DND-41 (cell line): ENCODE results near the gene BARHL1.
"Not testable (repeated sequence)": the region's sequence is repeated elsewhere in the genome, so short reads cannot be mapped to it uniquely, and the experiment has no call there.

ENCODE experiments used
- ATAC-seq: fragments of 200-7000 bp; cut with Tn5 transposase; 3 replicates; pipeline ENCODE4 v1.9.1; 2021; ENCODE audit warnings: low read depth; ENCODE audit not compliant: insufficient read depth
- DNase-seq: peaks from one replicate; pipeline ENCODE4 v3.0.0-alpha.2; 2020
- H2AFZ ChIP-seq: 2 replicates; pipeline ENCODE4 v1.6.0; 2012; ENCODE audit warnings: low read depth, low read length
- H3K27ac ChIP-seq: 2 replicates; pipeline ENCODE4 v1.5.1; 2012; ENCODE audit warnings: low read length, inconsistent platforms
- H3K27me3 ChIP-seq: fragments of 200-600 bp; sonication (generic); 2 replicates; pipeline ENCODE4 v1.6.0; 2012; ENCODE audit warnings: low read length, mild to moderate bottlenecking, inconsistent platforms; ENCODE audit not compliant: insufficient read depth, poor library complexity
- H3K36me3 ChIP-seq: 2 replicates; pipeline ENCODE4 v1.5.1; 2012; ENCODE audit warnings: low read length, inconsistent platforms; ENCODE audit not compliant: insufficient read depth
- H3K4me1 ChIP-seq: 2 replicates; pipeline ENCODE4 v1.5.1; 2012; ENCODE audit warnings: mild to moderate bottlenecking, low read length; ENCODE audit not compliant: insufficient read depth
- H3K4me2 ChIP-seq: 2 replicates; pipeline ENCODE4 v1.6.0; 2012; ENCODE audit warnings: mild to moderate bottlenecking, moderate library complexity, low read length, inconsistent platforms; ENCODE audit not compliant: insufficient read depth
- H3K4me3 ChIP-seq, 2 experiments: fragments of 200-600 bp in 1 of 2; shearing (Covaris generic) in 1 of 2; 2 replicates each; pipeline ENCODE4 v1.5.1; 2012 to 2016; ENCODE audit warnings: inconsistent platforms in 2 of 2, low read length in 2 of 2, mild to moderate bottlenecking in 2 of 2, low read depth in 1 of 2, moderate library complexity in 1 of 2
- H3K79me2 ChIP-seq: 2 replicates; pipeline ENCODE4 v1.6.0; 2012; ENCODE audit warnings: low read length, inconsistent platforms; ENCODE audit not compliant: insufficient read depth
- H3K9ac ChIP-seq: 2 replicates; pipeline ENCODE4 v1.6.0; 2012; ENCODE audit warnings: low read depth, mild to moderate bottlenecking, inconsistent platforms, low read length, moderate library complexity
- H3K9me3 ChIP-seq: 2 replicates; pipeline ENCODE4 v1.5.1; 2012; ENCODE audit warnings: low read length, moderate library complexity, mild to moderate bottlenecking, inconsistent platforms; ENCODE audit not compliant: insufficient read depth, severe bottlenecking
- H4K20me1 ChIP-seq: 2 replicates; pipeline ENCODE4 v1.6.0; 2012; ENCODE audit warnings: low read length; ENCODE audit not compliant: insufficient read depth
- CTCF ChIP-seq: IDR thresholded peaks from 2 replicates; pipeline ENCODE4 v1.5.1; 2012; ENCODE audit warnings: borderline replicate concordance, low read length, moderate library complexity, mild to moderate bottlenecking; ENCODE audit not compliant: poor library complexity, severe bottlenecking; ENCODE audit errors: extremely low read depth
- EZH2 ChIP-seq: IDR thresholded peaks from 3 replicates; pipeline ENCODE4 v1.6.1; 2012; ENCODE audit warnings: borderline replicate concordance, low read depth, mild to moderate bottlenecking, moderate library complexity, low read length, inconsistent platforms; ENCODE audit not compliant: severe bottlenecking

The BARHL1 gene

GRCh38 chr9:132560616-132561202 lies 21.7 kb upstream of the BARHL1 start:
- ATAC-seq: no peak
- Histone ChIP-seq H3K4me1 (no peaks in the 10 kb centered on the region), H3K4me2 (no peak overlapping the region), H3K9me3 (no peaks in the 10 kb centered on the region), H3K9ac (no peak overlapping the region), H4K20me1 (no peaks in the 10 kb centered on the region), H3K79me2 (no peaks in the 10 kb centered on the region), H3K27ac (no peak overlapping the region), H3K27me3 (no peaks in the 10 kb centered on the region), H3K4me3 (no peak overlapping the region), H2AFZ (no peak overlapping the region), H3K36me3 (no peaks in the 10 kb centered on the region)
- no peak for DNase-seq
- TF ChIP-seq EZH2: no peak
- no peak for TF ChIP-seq CTCF

GRCh38 chr9:132562306-132562573 lies 20.2 kb upstream of the BARHL1 start:
- H3K36me3 ChIP-seq: no peaks in the 10 kb centered on the region
- H4K20me1 ChIP-seq: no peaks in the 10 kb centered on the region
- H3K4me3 ChIP-seq: no peak overlapping the region
- H3K79me2 ChIP-seq: no peaks in the 10 kb centered on the region
- no peak overlapping the region for H3K27ac ChIP-seq
- no peak overlapping the region for H2AFZ ChIP-seq
- no peaks in the 10 kb centered on the region for H3K4me1 ChIP-seq
- H3K27me3 ChIP-seq: no peaks in the 10 kb centered on the region
- TF ChIP-seq EZH2 (no peak), CTCF (no peak)
- no peak overlapping the region for H3K9ac ChIP-seq
- H3K4me2 ChIP-seq: no peak overlapping the region
- ATAC-seq (no peak), DNase-seq (no peak)
- no peaks in the 10 kb centered on the region for H3K9me3 ChIP-seq

- Histone ChIP-seq H4K20me1 (no peaks in the 10 kb centered on the region), H3K9me3 (no peaks in the 10 kb centered on the region), H3K4me2 (no peak overlapping the region), H2AFZ (no peak overlapping the region), H3K36me3 (no peaks in the 10 kb centered on the region), H3K79me2 (no peaks in the 10 kb centered on the region), H3K9ac (no peak overlapping the region), H3K4me1 (no peaks in the 10 kb centered on the region), H3K27ac (no peak overlapping the region), H3K4me3 (no peak overlapping the region), H3K27me3 (no peaks in the 10 kb centered on the region)
- TF ChIP-seq CTCF: no peak
- TF ChIP-seq EZH2: no peak
- DNase-seq (no peak), ATAC-seq (no peak)
These were observed 17.9 kb upstream of the BARHL1 start for GRCh38 chr9:132564526-132564925.

- H4K20me1 ChIP-seq, ATAC-seq, H3K27ac ChIP-seq, H3K4me1 ChIP-seq, H2AFZ ChIP-seq, H3K4me2 ChIP-seq, DNase-seq, H3K9ac ChIP-seq, H3K9me3 ChIP-seq, H3K4me3 ChIP-seq, H3K36me3 ChIP-seq, H3K79me2 ChIP-seq, H3K27me3 ChIP-seq: not testable (repeated sequence)
These were observed 13.6 kb upstream of the BARHL1 start for GRCh38 chr9:132568787-132569186.
